GM12873 (cell line): Measurements from ENCODE around the gene DNASE1L3.

Experiments used
- TF ChIP-seq, protein P1 (sequence below): IDR thresholded peaks from 2 replicates; pipeline ENCODE4 v1.5.1; 2012; ENCODE audit warnings: low read depth, mild to moderate bottlenecking, moderate library complexity, low read length, control low read depth; ENCODE audit not compliant: insufficient read depth; ENCODE audit errors: missing control alignments

Gene DNASE1L3

DNA sequence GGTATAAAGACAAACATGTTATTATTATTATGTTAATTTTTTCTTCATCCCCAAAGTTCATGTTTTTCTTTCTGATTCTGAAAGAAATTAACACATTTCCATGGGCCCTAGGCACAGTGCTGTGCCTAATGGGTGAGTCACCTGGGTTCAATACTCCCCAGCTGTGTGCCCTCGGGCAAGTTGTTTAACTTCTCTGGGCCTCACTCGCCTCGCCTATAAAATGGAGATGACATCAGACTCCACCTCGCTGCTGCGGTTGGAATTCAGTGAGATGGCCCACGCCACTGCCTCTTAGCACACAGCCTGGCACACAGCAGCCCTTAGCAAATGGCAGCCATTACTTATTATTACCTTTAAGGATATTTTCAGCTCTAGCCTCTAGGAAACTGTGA, 22.6 kb downstream of the DNASE1L3 start:
- TF ChIP-seq, protein P1, sequence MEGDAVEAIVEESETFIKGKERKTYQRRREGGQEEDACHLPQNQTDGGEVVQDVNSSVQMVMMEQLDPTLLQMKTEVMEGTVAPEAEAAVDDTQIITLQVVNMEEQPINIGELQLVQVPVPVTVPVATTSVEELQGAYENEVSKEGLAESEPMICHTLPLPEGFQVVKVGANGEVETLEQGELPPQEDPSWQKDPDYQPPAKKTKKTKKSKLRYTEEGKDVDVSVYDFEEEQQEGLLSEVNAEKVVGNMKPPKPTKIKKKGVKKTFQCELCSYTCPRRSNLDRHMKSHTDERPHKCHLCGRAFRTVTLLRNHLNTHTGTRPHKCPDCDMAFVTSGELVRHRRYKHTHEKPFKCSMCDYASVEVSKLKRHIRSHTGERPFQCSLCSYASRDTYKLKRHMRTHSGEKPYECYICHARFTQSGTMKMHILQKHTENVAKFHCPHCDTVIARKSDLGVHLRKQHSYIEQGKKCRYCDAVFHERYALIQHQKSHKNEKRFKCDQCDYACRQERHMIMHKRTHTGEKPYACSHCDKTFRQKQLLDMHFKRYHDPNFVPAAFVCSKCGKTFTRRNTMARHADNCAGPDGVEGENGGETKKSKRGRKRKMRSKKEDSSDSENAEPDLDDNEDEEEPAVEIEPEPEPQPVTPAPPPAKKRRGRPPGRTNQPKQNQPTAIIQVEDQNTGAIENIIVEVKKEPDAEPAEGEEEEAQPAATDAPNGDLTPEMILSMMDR, result no peak

DNA sequence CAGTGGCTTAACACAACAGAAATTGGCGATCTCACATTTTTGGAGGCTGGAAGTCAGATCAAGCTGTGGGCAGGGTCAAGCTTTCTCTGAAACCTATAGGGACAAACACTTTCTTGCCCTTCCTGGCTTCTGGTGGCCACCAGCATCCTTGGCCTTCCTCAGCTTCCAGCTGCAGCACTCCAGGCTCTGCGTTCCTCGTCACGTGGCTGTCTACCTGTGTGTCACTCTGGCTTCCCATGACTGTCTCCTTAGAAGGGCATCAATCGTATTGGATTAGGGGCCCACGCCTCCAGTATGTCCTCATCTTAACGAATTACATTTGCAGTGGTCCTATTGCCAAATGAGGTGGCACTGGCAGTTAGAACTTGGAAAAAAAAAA, 25.8 kb downstream of the DNASE1L3 start:
- TF ChIP-seq, protein P1, result no peak

DNA sequence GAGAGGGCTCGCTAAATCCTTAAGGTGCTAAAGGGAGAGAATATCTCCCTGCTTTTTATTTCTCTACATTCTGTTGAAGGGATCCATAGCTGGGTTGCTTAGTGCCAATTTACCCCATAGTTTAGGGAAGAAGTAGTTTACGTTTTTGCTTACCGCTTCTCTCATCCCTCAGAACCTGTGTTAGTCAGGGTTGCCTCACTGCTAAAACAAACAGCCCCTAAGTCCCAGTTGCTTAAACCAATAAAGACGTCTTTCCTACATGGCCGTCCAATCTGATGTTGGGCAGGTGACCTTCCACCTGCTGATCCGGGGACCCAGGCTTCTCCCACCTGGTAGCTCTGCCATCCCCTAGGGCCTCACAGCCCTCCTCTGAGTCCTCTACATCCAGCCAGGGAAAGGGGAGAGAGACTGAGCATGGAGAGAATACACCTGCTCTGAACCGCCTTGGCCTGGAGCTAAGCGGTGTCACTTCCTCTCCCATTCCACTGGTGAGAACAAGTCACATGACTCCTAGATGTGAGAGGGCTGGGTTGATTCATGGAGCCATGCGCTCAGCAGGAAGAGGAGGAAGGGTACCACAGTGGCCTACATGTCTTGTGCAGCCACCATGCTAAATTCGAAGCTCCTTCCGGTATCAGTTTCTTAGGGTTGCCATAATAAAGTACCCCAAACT, 26.3 kb downstream of the DNASE1L3 start:
- TF ChIP-seq, protein P1, result no peak

DNA sequence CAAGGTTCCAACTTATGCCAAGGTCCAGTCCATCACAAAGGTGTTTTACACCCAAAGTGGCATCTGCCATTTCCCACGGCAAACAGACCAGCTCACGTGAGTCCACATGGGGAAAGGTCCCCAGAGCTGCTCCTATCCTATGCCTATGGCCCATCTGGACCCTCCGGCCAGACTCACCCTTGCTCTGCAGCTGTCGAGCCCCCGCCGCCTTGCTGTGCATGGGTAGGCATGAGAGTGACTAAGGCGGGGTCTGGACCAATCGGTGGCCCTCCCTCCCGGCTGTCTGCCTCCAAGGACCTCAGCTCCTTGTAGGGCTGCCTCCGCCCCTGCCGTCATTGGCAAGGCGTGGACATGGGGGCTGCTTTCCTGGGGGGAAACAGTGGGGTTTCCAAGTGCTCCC, 26.9 kb downstream of the DNASE1L3 start:
- TF ChIP-seq, protein P1, result no peak

DNA sequence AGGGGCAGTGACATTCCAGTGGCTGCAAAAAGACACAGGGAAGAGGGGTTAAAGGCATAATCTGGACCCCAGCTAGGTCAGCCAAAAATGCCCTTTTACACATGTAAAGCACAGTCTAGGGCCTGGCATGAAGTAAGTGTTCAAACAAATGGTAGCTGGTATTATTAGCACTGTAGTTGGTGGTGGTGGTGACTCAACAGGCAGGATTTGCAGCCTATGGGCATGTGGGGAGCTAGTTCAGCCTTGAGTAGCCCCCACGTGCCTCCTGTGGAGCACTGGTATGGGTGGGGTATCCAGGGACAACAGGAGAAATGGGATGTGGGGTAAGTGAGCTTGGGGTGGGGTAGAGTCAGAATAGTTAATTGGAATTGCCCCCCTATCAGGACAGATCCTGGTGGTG, 27.6 kb downstream of the DNASE1L3 start:
- TF ChIP-seq, protein P1, result no peak

DNA sequence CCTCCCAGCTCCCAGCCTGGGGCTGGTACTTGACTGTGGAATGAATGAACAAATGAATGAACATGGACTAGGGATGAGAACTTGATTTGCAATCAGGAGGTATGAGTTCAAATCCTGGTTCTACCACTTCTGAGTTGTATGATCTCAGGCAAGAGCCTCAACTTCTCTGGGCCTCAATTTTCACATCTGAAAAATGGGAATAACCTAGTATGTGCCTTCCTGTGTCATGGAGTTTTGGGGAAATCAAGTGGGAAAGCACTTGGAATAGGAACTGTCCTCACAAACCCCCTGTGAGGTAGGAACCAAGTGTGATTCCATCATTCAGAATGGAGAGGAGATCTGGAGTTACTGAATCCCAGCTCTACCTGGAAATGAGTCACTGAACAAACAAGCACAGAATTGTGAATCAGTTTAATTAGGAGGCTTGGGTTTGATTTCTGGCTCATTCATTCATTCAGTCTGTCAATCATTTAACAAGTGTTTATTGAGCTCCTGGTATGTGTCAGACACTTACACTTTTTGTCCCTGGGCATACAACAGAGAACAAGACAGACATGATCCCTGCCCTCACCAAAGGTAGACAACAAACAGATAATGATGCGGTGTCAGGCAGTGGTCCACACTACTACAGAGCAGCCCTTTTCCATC, 29.7 kb downstream of the DNASE1L3 start:
- TF ChIP-seq, protein P1, result no peak

DNA sequence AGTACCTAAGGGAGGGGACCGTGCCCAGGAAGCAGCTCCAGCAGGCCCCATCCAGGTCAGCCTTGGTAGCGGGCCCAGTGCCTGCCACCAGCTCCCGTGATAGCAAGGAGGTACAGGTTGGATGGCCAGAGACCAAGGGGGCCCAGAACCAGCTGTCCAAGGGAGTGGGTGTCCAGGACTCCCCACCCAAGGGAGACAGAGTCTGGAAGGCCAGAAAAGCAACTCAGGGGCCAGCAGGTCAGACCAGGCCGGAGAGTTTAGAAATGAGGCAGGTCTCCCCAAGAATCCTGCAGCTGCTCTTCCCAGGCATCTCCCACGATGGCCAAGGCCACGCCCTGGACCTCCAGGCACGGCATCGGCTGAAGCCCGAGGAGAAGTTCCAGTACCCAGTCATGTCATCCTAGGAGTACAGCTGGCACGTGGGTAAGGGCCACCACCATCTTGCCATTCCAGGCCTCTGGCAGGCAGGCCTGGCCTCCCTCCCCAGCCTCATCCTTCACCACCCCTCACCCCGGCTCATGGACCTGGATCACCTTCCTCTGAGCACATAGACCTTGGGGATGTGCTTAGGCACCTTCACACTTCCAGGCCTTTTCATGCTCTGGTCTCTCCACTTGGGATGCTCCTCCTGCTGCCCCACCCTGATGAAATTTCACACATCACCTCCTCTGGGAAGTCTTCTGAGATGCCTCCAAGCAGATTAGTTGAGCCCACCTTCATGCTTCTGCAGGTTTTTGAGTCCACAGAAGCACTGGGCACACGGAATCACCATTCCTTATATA, 30.5 kb downstream of the DNASE1L3 start:
- TF ChIP-seq, protein P1, result no peak
